Ovary (tissue), 3 donors: ENCODE data around the gene GSTM3.

ENCODE experiments used
- CTCF ChIP-seq, 3 donors: fragments of 450-650 bp in 2 of 3; fragments of 200-600 bp in 1 of 3; IDR thresholded peaks; one replicate each; pipeline versions ENCODE4 v1.5.1 to v1.8.0; 2016 to 2022; ENCODE audit warnings: antibody characterized with exemption in 3 of 3, mild to moderate bottlenecking in 1 of 3
- POLR2A ChIP-seq: fragments of 450-650 bp; IDR thresholded peaks from one replicate; pipeline ENCODE4 v1.6.1; 2017; ENCODE audit warnings: antibody characterized with exemption, mild to moderate bottlenecking, moderate library complexity
- donor health status: DM: no; HTN: no; CAD: no.

DNA sequence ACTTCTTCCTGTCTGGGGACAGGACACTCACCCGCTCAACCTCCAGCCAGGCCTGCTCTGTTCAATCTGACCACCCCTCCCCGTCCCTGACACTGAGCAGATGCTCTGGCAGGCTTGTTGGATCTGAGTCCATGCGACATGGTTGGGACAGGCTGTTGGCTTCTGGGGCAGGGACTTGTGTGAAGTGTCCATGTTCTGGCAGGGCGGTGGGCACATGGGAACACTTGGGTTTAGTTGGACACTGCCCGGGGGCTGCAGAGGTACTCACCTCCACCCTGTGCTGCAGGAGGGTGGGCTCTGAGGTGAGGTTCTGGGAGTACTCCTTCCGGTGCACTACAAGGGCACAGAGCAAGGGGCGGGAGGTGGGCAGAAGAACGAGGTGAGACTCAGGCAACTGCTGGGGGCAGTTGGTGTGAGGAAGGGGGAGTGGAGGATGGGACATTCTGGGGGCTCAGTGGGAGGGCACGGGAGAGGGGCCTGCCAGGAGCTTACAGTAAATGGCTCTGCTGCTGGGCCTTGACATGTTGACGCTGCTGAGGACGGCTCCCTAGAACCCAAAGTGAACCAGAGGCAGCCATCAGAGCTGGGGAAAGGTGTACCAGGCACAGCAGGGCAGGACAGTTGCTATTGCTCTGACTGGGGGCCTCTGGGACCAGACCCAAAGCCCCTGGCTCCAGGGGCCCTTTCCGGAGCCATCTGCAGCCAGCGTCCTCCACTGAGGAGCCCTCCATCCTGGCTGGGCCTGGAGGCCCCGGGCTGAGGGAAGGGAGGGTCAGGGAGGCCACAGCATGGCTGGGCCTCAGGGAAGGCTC lies 20.6 kb upstream of the GSTM3 start:
- TF ChIP-seq CTCF (IDR thresholded peaks at IDR 0.05) (no peak), POLR2A (no peak)
